GM12865 (cell line): Measurements from ENCODE around the gene PIK3R2.

Experiments used
- DNase-seq: peaks from one replicate; pipeline ENCODE4 v3.0.0; 2010; ENCODE audit warnings: low read depth
- H3K4me3 ChIP-seq: 2 replicates; pipeline ENCODE4 v1.5.1; 2011; ENCODE audit warnings: mild to moderate bottlenecking, low read depth, low read length, control low read depth
- CTCF ChIP-seq: IDR thresholded peaks from 2 replicates; pipeline ENCODE4 v1.5.1; 2011; ENCODE audit warnings: low read length, control low read depth, low read depth, inconsistent platforms; ENCODE audit not compliant: insufficient read depth; ENCODE audit errors: missing control alignments

Gene PIK3R2

GRCh38 chr19:18143902-18144301 is 9.1 kb upstream of the PIK3R2 start:
- DNase-seq: no peak
- H3K4me3 ChIP-seq: no peak overlapping the region
- no peak for TF ChIP-seq CTCF

- no peak overlapping the region for H3K4me3 ChIP-seq
- no peak for TF ChIP-seq CTCF
- DNase-seq: no peak
Observed at GRCh38 chr19:18144361-18144760, 8.6 kb upstream of the PIK3R2 start.

- TF ChIP-seq CTCF: no peak
- DNase-seq: no peak
- no peak overlapping the region for H3K4me3 ChIP-seq
Observed at GRCh38 chr19:18144906-18145305, 8.1 kb upstream of the PIK3R2 start.

DNA sequence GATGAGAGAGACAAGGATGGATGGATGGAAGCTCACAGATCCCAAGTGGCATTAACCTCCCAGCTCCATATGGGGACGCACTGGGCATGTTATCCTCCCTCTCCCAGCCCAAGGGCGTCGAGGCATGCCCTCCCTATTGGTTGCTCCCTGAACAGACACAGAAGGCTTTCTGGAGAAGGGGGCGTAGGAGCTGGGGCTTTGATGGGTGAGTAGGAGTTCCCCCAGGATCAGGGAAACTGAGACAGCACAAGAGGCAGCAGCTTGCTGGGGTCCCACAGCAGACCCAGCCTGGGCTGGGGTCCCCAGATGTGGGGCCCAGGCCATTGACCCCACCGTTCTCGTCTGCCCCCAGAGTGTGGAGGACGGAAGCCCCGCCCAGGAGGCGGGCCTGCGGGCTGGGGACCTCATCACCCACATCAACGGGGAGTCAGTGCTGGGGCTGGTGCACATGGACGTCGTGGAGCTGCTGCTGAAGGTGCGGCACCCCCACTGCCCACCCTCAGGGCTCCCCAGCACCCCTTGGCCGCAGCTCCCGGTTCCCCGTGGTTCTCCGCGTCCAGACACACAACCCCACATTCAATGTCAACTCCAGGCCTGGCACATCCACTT is 7.5 kb upstream of the PIK3R2 start:
- TF ChIP-seq CTCF: no peak
- no peak for DNase-seq
- H3K4me3 ChIP-seq: no peak overlapping the region

DNA sequence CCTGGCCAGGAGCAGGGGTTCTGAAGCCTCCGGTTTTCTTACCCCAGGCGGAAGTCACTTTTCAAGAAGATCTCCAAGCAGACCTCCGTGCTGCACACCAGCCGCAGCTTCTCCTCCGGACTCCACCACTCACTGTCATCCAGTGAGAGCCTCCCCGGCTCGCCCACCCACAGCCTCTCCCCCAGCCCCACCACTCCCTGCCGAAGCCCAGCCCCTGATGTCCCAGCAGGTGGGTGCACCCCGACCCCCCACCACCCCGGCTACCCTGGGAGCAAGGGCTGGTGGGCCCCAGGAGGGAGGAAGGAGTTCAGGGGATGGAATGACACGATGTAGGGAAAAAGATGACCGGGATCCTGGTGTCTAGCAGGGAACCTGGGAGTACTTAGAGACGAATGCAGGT is 5.6 kb upstream of the PIK3R2 start:
- no peak overlapping the region for H3K4me3 ChIP-seq
- no peak for TF ChIP-seq CTCF
- DNase-seq: no peak

GRCh38 chr19:18149596-18149975 is 3.4 kb upstream of the PIK3R2 start:
- no peak overlapping the region for H3K4me3 ChIP-seq
- TF ChIP-seq CTCF: no peak
- DNase-seq: no peak
